Neural cell (in vitro differentiated cells): Measurements from ENCODE around the gene CES5A. TPM values are rescaled to one million over a fixed set of nuclear protein-coding genes. Genes with fewer than 3 reads are reported as not detected.
"Not testable (repeated sequence)": the region's sequence is repeated elsewhere in the genome, so short reads cannot be mapped to it uniquely, and the experiment has no call there.

Source experiments
- H2AFZ ChIP-seq: fragments of 200-600, 300-800 bp; sonication (generic), shearing (Covaris generic); 2 replicates; pipeline ENCODE4 v1.6.0; 2014; ENCODE audit warnings: low read depth, mild to moderate bottlenecking, antibody characterized with exemption, low read length, moderate library complexity
- H3F3A ChIP-seq: fragments of 200-600 bp; shearing (Covaris generic); 2 replicates; pipeline ENCODE4 v1.6.1; 2016; ENCODE audit warnings: mild to moderate bottlenecking, moderate library complexity, mixed read lengths, antibody characterized with exemption, low read length; ENCODE audit not compliant: insufficient read depth, poor library complexity, severe bottlenecking
- H3K27ac ChIP-seq: fragments of 200-600, 300-800 bp; sonication (generic), shearing (Covaris generic); 2 replicates; pipeline ENCODE4 v1.5.1; 2014; ENCODE audit warnings: mild to moderate bottlenecking, low read length, moderate library complexity
- H3K27me3 ChIP-seq: fragments of 300-800, 200-600 bp; sonication (generic), shearing (Covaris generic); 2 replicates; pipeline ENCODE4 v1.6.0; 2014; ENCODE audit warnings: mild to moderate bottlenecking, low read depth, low read length, moderate library complexity; ENCODE audit not compliant: insufficient read depth
- H3K36me3 ChIP-seq: fragments of 300-800, 200-600 bp; sonication (generic), shearing (Covaris generic); 2 replicates; pipeline ENCODE4 v1.5.1; 2014; ENCODE audit warnings: mild to moderate bottlenecking, antibody characterized with exemption, low read length, moderate library complexity; ENCODE audit not compliant: insufficient read depth
- H3K4me2 ChIP-seq: fragments of 300-800, 200-600 bp; sonication (generic), shearing (Covaris generic); 2 replicates; pipeline ENCODE4 v1.6.0; 2014; ENCODE audit warnings: mild to moderate bottlenecking, low read length
- H3K4me3 ChIP-seq: fragments of 300-800, 200-600 bp; sonication (generic), shearing (Covaris generic); 2 replicates; pipeline ENCODE4 v1.5.1; 2014; ENCODE audit warnings: mild to moderate bottlenecking, low read length, moderate library complexity
- H3K79me2 ChIP-seq: fragments of 200-600 bp; shearing (Covaris generic); replicated peaks from 2 replicates; pipeline ENCODE4 v1.6.0; 2014; ENCODE audit warnings: mild to moderate bottlenecking, low read length, moderate library complexity; ENCODE audit not compliant: insufficient read depth
- H3K9ac ChIP-seq: fragments of 300-800, 200-600 bp; sonication (generic), shearing (Covaris generic); 2 replicates; pipeline ENCODE4 v1.6.1; 2016; ENCODE audit warnings: mild to moderate bottlenecking, low read length, mixed read lengths
- H3K9me2 ChIP-seq: fragments of 200-600 bp; shearing (Covaris generic); 2 replicates; pipeline ENCODE4 v1.6.1; 2016; ENCODE audit warnings: mild to moderate bottlenecking, low read length, mixed read lengths; ENCODE audit not compliant: insufficient read depth
- H3K9me3 ChIP-seq: fragments of 200-600, 300-800 bp; sonication (generic), shearing (Covaris generic); 2 replicates; pipeline ENCODE4 v1.6.1; 2016; ENCODE audit warnings: mild to moderate bottlenecking, mixed run types, low read length, moderate library complexity, mixed read lengths
- H4K20me1 ChIP-seq: fragments of 200-600 bp; shearing (Covaris generic); 2 replicates; pipeline ENCODE4 v1.6.1; 2016; ENCODE audit warnings: mild to moderate bottlenecking, mixed run types; ENCODE audit not compliant: insufficient read depth
- CTCF ChIP-seq: fragments of 450-650 bp; IDR thresholded peaks from 2 replicates; pipeline ENCODE4 v1.5.1; 2014; ENCODE audit warnings: antibody characterized with exemption, mild to moderate bottlenecking, moderate library complexity; ENCODE audit not compliant: poor library complexity, severe bottlenecking
- EP300 ChIP-seq: fragments of 450-650 bp; conservative IDR thresholded peaks from 2 replicates; pipeline ENCODE4 v1.6.1; 2014; ENCODE audit warnings: antibody characterized with exemption, mild to moderate bottlenecking, moderate library complexity; ENCODE audit not compliant: poor library complexity, severe bottlenecking
- EZH2 ChIP-seq: fragments of 200-600, 300-800 bp; shearing (Covaris generic), sonication (generic); IDR thresholded peaks from 2 replicates; pipeline ENCODE4 v1.6.1; 2014; ENCODE audit warnings: antibody characterized with exemption, low read length, borderline replicate concordance, mild to moderate bottlenecking; ENCODE audit not compliant: insufficient read depth, poor library complexity, severe bottlenecking
- MXI1 ChIP-seq: fragments of 450-650 bp; conservative IDR thresholded peaks from 2 replicates; pipeline ENCODE4 v1.6.1; 2014; ENCODE audit warnings: antibody characterized with exemption, mild to moderate bottlenecking; ENCODE audit not compliant: poor library complexity, severe bottlenecking
- POLR2AphosphoS5 ChIP-seq: IDR thresholded peaks from 2 replicates; pipeline ENCODE4 v1.6.1; 2012
- RAD21 ChIP-seq: fragments of 450-650 bp; conservative IDR thresholded peaks from 2 replicates; pipeline ENCODE4 v1.6.1; 2014; ENCODE audit warnings: antibody characterized with exemption, mild to moderate bottlenecking, moderate library complexity
- REST ChIP-seq: IDR thresholded peaks from 2 replicates; pipeline ENCODE4 v1.6.1; 2012; ENCODE audit warnings: borderline replicate concordance
- SMC3 ChIP-seq: fragments of 450-650 bp; conservative IDR thresholded peaks from 2 replicates; pipeline ENCODE4 v1.6.1; 2014; ENCODE audit warnings: antibody characterized with exemption, mild to moderate bottlenecking, moderate library complexity; ENCODE audit not compliant: poor library complexity
- TAF1 ChIP-seq: IDR thresholded peaks from 2 replicates; pipeline ENCODE4 v1.6.1; 2012; ENCODE audit warnings: low read depth
- polyA plus RNA-seq: library from polyadenylated mRNA; depleted of rRNA; stranded (reverse); fragments of >200 nt; gene quantifications from 2 replicates; pipeline ENCODE4 v1.2.3, GENCODE V29; 2014

Gene CES5A
- polyA plus RNA-seq, 1 donor from 2014 or later = 0.27 TPM

- Histone ChIP-seq H3K9me2 (no peaks in the 10 kb centered on the region), H3K9me3 (no peaks in the 10 kb centered on the region), H3F3A (no peaks in the 10 kb centered on the region), H3K27me3 (no peaks in the 10 kb centered on the region), H2AFZ (no peak overlapping the region), H3K9ac (no peak overlapping the region), H3K27ac (no peak overlapping the region), H3K4me2 (no peak overlapping the region), H4K20me1 (no peaks in the 10 kb centered on the region), H3K79me2 (no peaks in the 10 kb centered on the region), H3K4me3 (no peak overlapping the region), H3K36me3 (no peaks in the 10 kb centered on the region)
- no peak for TF ChIP-seq EP300
- TF ChIP-seq TAF1 = no peak
- TF ChIP-seq SMC3 = no peak
- TF ChIP-seq POLR2AphosphoS5 = no peak
- TF ChIP-seq REST = no peak
- no peak for TF ChIP-seq CTCF
- TF ChIP-seq MXI1 = no peak
- no peak for TF ChIP-seq EZH2
- TF ChIP-seq RAD21 = no peak
Observed at GRCh38 chr16:55809386-55809785, 65.8 kb downstream of the CES5A start.

- H3K4me3 ChIP-seq, H3K9me2 ChIP-seq, H3K4me2 ChIP-seq, H3K9me3 ChIP-seq, H3F3A ChIP-seq, H3K9ac ChIP-seq, H3K36me3 ChIP-seq, H4K20me1 ChIP-seq, H3K27me3 ChIP-seq, H3K27ac ChIP-seq, H2AFZ ChIP-seq, H3K79me2 ChIP-seq: not testable (repeated sequence)
Observed at GRCh38 chr16:55808286-55808685, 66.9 kb downstream of the CES5A start.

- not testable (repeated sequence) for H3K9me2 ChIP-seq, H4K20me1 ChIP-seq, H3K79me2 ChIP-seq, H3K27me3 ChIP-seq, H2AFZ ChIP-seq, H3K4me2 ChIP-seq, H3K36me3 ChIP-seq, H3K9me3 ChIP-seq, H3K4me3 ChIP-seq, H3F3A ChIP-seq, H3K27ac ChIP-seq, H3K9ac ChIP-seq
Observed at GRCh38 chr16:55805104-55805503, 70.1 kb downstream of the CES5A start.

- H4K20me1 ChIP-seq, H2AFZ ChIP-seq, H3K9ac ChIP-seq, H3K9me2 ChIP-seq, H3K36me3 ChIP-seq, H3F3A ChIP-seq, H3K27me3 ChIP-seq, H3K27ac ChIP-seq, H3K4me3 ChIP-seq, H3K79me2 ChIP-seq, H3K9me3 ChIP-seq, H3K4me2 ChIP-seq: not testable (repeated sequence)
Observed at GRCh38 chr16:55803681-55804080, 71.5 kb downstream of the CES5A start.
